PC-9 (cell line): Measurements from ENCODE around the gene BCDIN3D.

Experiments
- EZH2 ChIP-seq: fragments of 200-600 bp; sonication (generic); IDR thresholded peaks from 2 replicates; pipeline ENCODE4 v1.8.0; 2017; ENCODE audit warnings: antibody characterized with exemption, low read depth
- TF ChIP-seq, protein P1 (sequence below): fragments of 200-600 bp; sonication (generic); conservative IDR thresholded peaks from 2 replicates; pipeline ENCODE4 v1.6.1; 2017; ENCODE audit warnings: mixed run types, antibody characterized with exemption, mild to moderate bottlenecking, moderate library complexity

- TF ChIP-seq, protein P1, sequence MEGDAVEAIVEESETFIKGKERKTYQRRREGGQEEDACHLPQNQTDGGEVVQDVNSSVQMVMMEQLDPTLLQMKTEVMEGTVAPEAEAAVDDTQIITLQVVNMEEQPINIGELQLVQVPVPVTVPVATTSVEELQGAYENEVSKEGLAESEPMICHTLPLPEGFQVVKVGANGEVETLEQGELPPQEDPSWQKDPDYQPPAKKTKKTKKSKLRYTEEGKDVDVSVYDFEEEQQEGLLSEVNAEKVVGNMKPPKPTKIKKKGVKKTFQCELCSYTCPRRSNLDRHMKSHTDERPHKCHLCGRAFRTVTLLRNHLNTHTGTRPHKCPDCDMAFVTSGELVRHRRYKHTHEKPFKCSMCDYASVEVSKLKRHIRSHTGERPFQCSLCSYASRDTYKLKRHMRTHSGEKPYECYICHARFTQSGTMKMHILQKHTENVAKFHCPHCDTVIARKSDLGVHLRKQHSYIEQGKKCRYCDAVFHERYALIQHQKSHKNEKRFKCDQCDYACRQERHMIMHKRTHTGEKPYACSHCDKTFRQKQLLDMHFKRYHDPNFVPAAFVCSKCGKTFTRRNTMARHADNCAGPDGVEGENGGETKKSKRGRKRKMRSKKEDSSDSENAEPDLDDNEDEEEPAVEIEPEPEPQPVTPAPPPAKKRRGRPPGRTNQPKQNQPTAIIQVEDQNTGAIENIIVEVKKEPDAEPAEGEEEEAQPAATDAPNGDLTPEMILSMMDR, result no peak
- TF ChIP-seq EZH2, result no peak
Measured at GRCh38 chr12:49842519-49843352, at the start of gene BCDIN3D.
